ENCODE measurements around the gene COQ8B.

Gene COQ8B

GRCh38 chr19:40744554-40745401 is 28.1 kb upstream of the COQ8B start:
- in situ Hi-C loops (cut with HindIII; ENCODE audit: low pct_ligation_motif_present, low sequenced_read_pairs), result no loop called here
- no peak overlapping the region for H3K4me3 ChIP-seq (ENCODE audit: low read depth, low read length)
- DNase-seq, result no peak
- H3K27me3 ChIP-seq (replicated peaks), result no peaks in the 10 kb centered on the region
- H3K27ac ChIP-seq, result no peak overlapping the region
- TF ChIP-seq, protein P1, sequence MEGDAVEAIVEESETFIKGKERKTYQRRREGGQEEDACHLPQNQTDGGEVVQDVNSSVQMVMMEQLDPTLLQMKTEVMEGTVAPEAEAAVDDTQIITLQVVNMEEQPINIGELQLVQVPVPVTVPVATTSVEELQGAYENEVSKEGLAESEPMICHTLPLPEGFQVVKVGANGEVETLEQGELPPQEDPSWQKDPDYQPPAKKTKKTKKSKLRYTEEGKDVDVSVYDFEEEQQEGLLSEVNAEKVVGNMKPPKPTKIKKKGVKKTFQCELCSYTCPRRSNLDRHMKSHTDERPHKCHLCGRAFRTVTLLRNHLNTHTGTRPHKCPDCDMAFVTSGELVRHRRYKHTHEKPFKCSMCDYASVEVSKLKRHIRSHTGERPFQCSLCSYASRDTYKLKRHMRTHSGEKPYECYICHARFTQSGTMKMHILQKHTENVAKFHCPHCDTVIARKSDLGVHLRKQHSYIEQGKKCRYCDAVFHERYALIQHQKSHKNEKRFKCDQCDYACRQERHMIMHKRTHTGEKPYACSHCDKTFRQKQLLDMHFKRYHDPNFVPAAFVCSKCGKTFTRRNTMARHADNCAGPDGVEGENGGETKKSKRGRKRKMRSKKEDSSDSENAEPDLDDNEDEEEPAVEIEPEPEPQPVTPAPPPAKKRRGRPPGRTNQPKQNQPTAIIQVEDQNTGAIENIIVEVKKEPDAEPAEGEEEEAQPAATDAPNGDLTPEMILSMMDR (IDR thresholded peaks at IDR 0.05; ENCODE audit: low read depth, low read length, missing control alignments), result no peak
- H3K36me3 ChIP-seq (replicated peaks), result peaks cover 4% of the 10 kb centered on the region

- TF ChIP-seq, protein P1 (IDR thresholded peaks at IDR 0.05; ENCODE audit: low read depth, low read length, missing control alignments), result no peak
- no peaks in the 10 kb centered on the region for H3K27me3 ChIP-seq (replicated peaks)
- H3K27ac ChIP-seq, result no peak overlapping the region
- peaks cover 9% of the 10 kb centered on the region for H3K36me3 ChIP-seq (replicated peaks)
- in situ Hi-C loops (cut with HindIII; ENCODE audit: low pct_ligation_motif_present, low sequenced_read_pairs), result no loop called here
- H3K4me3 ChIP-seq (ENCODE audit: low read depth, low read length), result no peak overlapping the region
- DNase-seq, result no peak
Observed at GRCh38 chr19:40743926-40744325, 27.2 kb upstream of the COQ8B start.

DNA sequence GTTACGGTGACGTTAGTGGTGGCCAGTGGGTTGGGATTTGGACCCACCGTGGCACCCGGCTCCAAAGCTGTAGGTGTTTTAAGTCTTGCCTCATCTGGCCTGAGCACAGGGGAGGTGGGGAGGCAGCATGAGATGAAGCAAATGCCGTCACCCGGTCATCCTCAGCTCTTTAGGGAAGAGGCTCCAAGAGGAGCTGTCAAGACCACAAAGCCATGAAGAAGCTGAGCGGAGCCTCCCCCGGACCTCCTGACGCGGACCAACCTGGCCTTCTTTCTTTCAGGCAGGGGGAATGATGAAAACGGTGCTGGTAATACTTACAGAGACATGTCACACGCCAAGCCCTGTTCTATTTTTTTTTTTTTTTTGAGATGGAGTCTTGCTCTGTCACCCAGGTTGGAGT is 26.2 kb upstream of the COQ8B start:
- peaks cover 12% of the 10 kb centered on the region for H3K36me3 ChIP-seq (replicated peaks)
- in situ Hi-C loops (cut with HindIII; ENCODE audit: low pct_ligation_motif_present, low sequenced_read_pairs), result no loop called here

GRCh38 chr19:40742477-40742876 is 25.8 kb upstream of the COQ8B start:
- peaks cover 14% of the 10 kb centered on the region for H3K36me3 ChIP-seq (replicated peaks)
- H3K4me3 ChIP-seq (ENCODE audit: low read depth, low read length), result no peak overlapping the region
- TF ChIP-seq, protein P1 (IDR thresholded peaks at IDR 0.05; ENCODE audit: low read depth, low read length, missing control alignments), result no peak
- DNase-seq, result no peak
- in situ Hi-C loops (cut with HindIII; ENCODE audit: low pct_ligation_motif_present, low sequenced_read_pairs), result no loop called here
- no peaks in the 10 kb centered on the region for H3K27me3 ChIP-seq (replicated peaks)
- H3K27ac ChIP-seq, result no peak overlapping the region

More for the DNA sequence above, 26.2 kb upstream of the COQ8B start:
- no peak overlapping the region for H3K4me3 ChIP-seq (ENCODE audit: low read depth, low read length)
- TF ChIP-seq, protein P1 (IDR thresholded peaks at IDR 0.05; ENCODE audit: low read depth, low read length, missing control alignments), result no peak
- no peak for DNase-seq
- no peak overlapping the region for H3K27ac ChIP-seq
- H3K27me3 ChIP-seq (replicated peaks), result no peaks in the 10 kb centered on the region

DNA sequence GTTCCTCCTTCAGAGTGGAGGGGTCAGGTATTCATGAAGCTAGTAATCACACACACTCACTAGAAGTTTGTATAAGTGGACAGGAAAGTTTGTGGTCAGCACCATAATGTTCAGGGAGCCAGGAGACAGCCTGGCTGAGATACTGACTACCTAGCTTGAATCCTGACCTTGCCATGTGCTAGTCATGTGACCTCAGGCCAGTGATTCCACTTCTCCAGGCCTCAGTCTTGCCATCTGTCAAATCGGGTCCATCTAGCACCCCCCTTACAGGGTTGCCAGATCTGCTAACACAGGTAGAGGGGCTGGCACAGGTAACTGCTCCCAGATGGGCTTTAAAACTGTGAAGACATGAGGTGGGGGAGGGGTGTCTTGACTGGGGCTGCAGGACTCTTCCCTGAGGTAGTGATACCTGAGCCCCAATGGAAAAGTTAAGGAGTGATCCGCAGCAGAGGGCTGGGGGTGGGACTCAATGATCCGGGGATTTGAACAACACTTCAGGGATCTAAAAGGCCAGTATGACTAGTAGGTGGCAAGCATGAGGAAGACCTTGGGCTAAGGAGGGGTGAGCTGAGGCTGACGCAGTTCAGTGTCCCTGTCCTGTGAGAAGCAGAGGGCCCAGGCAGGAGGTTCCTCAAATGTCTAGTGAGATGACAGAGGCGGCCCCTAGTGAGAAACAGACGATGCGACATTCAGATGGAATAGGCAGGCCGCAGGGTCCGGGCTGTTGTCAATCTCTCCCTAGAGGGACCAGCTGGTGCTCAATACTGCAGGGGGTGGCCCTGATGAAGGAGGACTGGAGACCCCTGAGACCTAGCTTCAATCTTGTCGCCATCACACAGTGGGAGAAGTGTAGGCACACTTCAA is 25.1 kb upstream of the COQ8B start:
- no peak for DNase-seq

More for the DNA sequence above, 25.1 kb upstream of the COQ8B start:
- Histone ChIP-seq H3K27me3 (replicated peaks) (no peaks in the 10 kb centered on the region), H3K4me3 (ENCODE audit: low read depth, low read length) (no peak overlapping the region), H3K36me3 (replicated peaks) (peaks cover 21% of the 10 kb centered on the region), H3K27ac (no peak overlapping the region)
- in situ Hi-C loops (cut with HindIII; ENCODE audit: low pct_ligation_motif_present, low sequenced_read_pairs), result no loop called here
- TF ChIP-seq, protein P1 (IDR thresholded peaks at IDR 0.05; ENCODE audit: low read depth, low read length, missing control alignments), result no peak

All from brain microvascular endothelial cell (primary cell).